ENCODE measurements around the gene RECK.
"Not testable (repeated sequence)": the region's sequence is repeated elsewhere in the genome, so short reads cannot be mapped to it uniquely, and the experiment has no call there.

The RECK gene

GRCh38 chr9:36118706-36119105 is 82.0 kb downstream of the RECK start:
- DNase-seq: no peak

- DNase-seq: no peak
Measured at GRCh38 chr9:36119476-36119875, 82.8 kb downstream of the RECK start.

- no peak for DNase-seq
Measured at GRCh38 chr9:36120705-36121104, 84.0 kb downstream of the RECK start.

- no peak for DNase-seq
Measured at GRCh38 chr9:36121971-36122370, 85.3 kb downstream of the RECK start.

DNA sequence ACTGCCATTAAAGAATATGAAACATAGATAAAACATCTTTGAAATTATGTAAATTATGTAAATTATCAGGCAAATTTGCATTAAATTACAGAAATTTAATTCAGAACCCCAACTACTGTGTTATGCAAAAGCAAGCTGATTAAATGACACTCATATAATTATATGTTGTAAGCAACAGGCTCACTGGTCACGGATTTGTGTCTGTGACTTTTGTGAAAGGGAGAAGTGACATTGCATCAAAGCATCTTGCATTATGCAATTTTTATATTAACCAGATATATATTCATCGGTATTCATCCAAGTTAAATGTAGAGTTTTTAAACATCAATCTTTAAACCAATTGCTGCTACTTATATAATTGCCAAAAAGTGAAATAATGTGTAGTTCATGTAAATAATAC is 86.8 kb downstream of the RECK start:
- no peak for DNase-seq

DNA sequence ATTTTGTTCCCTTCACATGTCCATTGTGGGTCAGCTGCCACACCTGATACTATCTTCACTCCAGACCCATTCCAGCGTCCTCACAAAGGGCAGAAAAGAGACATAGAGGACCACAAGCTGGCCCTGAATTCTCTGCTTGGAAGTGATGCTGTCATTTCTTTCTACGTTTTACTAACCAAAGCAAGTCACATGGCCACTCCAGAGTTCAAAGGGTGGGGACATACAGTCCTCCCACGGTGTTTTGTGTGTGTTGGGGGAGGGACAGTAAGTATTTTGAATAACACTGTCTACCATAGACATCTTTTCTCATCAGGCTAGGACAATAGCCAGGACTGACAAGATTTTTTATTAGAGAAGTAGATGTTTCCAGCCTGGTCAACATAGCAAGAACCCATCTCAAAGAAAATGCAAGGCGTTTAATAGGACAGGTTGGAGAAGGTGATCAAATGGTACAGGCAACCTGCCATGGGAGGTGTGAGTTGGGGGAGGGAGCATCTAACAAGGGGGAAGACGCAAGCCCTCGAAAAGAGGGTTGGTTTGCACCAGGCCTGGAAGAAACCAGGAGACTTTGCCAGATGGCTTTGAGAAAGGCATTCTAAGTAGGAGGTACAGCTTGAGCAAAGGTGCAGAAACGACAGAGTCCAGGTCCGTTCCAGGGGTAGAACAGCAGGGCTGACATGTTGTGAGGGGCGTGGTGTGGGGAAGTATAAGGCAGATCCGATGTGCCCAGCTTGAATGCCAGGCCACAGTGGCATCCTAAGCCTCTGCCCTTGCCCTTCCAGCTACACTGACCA is 88.5 kb downstream of the RECK start:
- no peak for DNase-seq

GRCh38 chr9:36126016-36126730 is 89.5 kb downstream of the RECK start:
- no peak for DNase-seq

DNA sequence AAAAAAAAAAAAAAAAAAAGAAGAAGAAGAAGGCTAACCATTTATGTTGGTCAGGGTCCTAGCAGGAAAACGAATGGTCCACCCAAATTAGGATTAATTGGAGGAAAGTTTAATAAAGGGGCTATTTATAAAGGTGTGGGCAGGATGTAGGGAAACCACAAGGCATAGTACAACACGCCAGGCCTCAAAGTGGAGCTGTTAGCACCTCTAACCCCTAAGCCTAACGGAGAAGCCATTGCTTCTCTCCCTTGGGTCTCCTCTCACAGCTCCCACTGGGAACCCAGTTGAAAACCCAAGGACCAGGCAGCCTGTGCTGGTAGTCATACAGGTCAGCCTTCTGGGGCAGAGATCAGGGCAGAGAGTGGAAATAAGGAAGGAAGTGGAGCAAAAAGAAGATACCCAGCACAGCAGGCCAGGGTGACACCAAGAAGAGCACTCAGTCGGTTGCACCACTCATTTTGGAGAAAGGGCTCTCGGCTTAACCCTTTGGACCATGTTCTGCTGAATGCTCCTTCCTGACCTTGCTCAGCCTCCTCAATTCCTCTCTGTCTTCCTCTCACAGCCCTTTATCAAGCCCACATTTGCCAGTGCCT is 91.0 kb downstream of the RECK start:
- no peak for DNase-seq

GRCh38 chr9:36128349-36128748 is 91.6 kb downstream of the RECK start:
- no peak for DNase-seq

DNA sequence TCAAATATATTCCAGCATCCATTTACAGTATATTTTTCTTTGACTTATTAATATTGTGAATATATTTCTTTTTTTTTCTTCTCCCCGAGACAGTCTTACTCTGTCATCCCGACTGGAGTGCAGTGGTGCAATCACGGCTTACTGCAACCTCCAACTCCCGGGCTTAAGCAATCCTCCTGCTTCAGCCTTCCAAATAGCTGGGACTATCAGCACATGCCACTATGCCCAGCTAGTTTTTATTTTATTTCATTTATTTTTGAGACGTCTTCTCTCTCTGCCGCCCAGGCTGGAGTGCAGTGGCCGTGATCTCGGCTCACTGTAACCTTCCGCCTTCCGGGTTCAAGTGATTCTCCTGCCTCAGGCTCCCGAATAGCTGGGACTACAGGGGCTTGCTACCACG is 92.4 kb downstream of the RECK start:
- DNase-seq: no peak

GRCh38 chr9:36131666-36132065 is 95.0 kb downstream of the RECK start:
- DNase-seq: not testable (repeated sequence)

- no peak for DNase-seq
Measured at GRCh38 chr9:36132086-36132485, 95.4 kb downstream of the RECK start.

DNA sequence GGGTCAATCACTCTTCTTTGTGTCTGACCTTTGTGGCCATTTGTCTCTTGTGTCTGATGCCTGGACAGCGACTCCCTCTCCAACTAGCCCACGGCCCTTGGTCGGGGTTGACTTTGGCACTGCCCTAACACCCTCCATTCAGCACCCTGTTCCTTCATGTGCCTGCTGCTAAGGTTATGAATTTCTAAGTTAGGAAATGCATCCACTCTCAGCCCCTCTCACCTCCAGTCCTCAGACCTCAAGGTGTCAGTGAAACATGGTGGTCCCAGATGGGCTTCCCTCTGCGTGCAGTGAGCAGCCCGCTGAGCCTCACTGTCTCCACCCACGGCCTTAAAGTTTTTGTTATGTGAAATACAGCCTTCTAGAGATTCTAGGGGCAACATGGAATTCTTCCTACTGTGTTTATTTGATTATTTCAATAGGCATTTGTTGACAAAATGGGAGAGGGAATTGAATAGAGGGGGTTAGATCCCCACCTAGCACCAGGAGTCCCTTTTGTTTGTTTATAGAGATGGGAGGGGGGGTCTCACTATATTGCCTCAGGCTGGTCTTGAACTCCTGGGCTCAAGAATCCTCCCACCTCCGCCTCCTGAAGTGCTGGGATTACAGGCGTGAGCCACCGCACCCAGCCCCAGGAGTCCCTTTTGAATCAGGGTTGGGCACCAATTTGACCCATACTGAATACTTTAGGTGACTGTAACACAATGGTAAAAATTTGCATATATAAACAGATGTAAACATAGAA is 98.2 kb downstream of the RECK start:
- no peak for DNase-seq

DNA sequence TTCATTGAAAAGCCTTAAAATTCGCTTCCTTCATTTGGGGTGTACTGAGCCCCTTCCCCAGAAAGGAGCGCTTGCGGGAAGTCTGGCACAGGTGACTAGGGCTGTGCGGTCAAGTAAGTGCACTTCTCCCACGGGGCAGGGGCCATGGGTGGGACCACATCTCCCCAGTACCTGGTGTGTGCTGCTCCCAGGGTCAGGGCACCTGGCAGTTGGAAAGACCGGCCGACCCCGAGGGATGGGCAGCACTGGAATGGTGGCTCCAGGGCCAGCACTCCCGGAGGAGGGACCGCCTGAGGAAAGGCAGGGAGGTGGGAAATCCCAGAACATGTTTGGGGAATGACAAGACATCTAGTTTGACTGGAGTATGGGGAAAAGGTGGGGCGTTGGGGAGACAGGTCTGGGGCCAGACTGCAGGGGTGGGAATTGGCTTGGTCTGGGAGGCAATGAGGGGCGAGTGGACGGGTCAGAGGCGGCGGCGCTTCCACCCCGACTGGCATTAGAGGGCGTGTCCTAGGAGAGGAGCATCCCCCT is 99.1 kb downstream of the RECK start:
- no peak for DNase-seq

DNA sequence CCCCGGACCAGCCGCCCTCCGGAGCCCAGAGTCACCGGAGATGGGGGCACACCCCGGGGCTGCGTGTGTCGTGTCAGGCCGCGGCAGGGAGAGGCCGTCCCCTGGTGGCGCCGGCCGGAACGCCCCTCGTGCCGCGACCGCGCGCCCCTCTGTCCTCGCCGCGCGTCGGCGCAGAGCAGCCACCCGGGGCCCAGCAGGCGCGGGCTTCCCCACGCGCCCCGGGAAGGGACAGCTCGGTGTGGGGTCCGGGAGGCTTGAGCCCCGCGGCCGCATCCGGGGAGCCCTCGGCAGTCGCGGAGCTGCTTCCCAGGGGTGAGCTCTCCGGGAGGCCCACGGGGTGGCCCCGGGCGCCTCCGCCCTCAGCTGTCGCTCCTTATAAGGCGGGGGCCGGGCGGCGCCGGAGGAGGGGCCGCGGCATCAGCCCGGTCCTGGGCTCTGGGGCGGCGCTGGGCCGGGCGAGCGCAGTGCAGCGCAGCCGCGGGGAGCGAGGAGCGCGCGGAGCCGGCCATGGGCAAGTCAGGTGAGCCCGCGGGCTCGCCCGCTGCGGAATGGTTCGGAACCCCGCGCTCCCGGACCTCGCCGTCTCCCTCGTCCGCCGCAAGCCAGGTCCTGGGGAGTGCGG is 99.7 kb downstream of the RECK start, which contains the start of gene GLIPR2:
GLIPR2 (plus strand) TSS at position 462 of the 622 bp plus-strand sequence; CDS start at position 508, 46 bp downstream.
- DNase-seq: peak; percentile 63 to 82 (median 68)

GRCh38 chr9:36136894-36137391 is 100.2 kb downstream of the RECK start:
- peak in 2 of 5 donors; percentile 21 to 31 for DNase-seq

DNA sequence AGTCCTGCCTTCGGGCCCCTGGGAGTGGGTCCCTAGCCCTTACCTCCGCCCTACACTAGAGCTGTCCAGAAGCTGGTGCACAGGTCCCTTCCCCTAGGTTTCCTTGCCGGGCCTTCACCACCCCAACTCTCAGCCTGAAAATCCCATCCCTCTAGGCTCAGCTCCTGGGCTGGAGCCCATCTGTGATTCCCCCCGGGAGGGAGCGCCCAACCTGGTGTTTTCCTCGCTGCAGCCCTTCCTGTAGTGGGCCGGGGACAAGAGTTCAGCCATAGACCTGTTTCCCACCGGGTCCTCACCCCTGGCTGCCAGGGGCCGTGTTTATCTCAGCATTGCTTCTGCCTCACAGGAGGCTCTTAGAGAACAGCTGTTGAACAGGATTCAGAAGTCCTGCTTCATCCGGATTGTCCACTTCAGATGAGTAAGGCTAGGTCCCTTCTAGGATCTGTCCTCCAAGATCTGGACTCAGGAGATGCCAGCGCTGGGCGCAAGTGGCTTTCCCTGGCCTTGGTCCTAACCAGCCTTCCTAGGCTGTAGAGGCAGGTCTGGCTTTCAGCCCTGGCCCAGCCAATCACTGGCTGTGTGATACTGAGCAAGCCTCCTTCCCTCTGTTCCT is 100.8 kb downstream of the RECK start:
- DNase-seq: no peak

GRCh38 chr9:36138496-36138895 is 101.8 kb downstream of the RECK start:
- no peak for DNase-seq

DNA sequence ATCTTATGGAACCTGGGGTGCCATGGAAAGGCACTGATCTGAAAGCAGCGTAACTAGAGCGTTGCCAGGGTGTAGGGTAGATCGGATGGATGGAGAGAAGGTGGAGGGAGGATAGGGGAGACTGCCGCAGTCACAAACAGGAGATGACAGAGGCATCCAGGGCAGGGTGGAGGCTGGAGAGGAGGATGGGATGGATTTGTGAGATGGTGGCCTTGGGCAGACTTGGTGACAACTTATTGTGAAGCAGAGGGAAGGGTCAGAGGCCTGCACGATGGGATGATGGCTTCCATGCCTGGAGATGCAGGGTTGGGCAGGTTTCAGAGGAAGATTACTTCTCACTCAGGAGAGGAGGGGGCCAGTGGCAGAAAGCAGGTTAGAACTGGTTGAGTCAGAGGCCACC is 102.2 kb downstream of the RECK start:
- DNase-seq: no peak

DNA sequence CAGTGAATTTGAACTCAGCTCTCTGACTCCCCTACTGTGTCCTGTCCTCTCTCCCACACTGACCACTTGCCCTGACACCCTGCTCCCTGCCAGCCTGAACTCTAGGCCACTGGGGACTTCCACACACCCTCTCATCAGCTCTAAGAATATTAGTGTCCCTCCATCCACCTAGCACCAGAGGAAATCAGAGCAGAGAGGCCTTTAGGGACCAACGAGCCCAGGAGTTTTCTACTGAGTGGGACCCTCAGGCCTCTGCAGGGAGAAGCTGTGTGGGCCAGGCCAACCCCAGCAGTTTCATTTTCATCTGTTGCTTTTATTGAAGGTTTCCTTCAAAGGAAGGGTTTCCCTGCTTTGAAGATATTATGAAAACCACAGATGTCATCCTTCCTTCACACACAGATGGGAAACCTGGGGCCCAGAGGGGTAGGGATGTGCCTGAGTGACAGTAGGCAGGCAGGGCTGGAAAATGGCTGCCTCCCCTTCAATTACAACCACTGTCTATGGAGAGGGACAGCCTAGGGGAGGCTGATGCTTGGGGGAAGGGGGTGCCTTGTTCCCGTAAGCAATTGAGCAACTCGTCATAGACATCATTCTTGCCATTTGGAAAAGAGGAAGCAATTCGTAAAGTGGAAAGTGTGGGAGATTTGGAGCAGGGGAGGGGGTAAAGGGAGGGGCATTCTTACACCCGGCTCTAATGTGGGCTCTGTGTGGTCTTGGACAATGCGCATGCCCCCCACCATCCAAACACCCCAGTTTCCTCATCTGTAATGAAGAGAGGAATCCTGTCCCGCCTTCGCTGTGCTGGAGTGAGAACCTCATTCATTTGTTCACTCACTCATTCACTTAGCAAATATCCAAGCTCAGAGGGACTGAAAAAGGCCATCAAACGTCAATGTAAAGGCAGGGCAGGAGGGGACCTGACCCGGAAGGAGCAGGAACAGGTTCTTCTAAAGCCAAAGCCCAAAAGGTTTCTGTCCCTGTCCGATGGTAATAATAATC is 103.7 kb downstream of the RECK start:
- DNase-seq: peak in 1 of 5 donors; percentile 35
